LNCAP (cell line): ENCODE measurements around the gene RAI2.

Experiments
- TF ChIP-seq, protein P1 (sequence below): fragments of 450-650 bp; IDR thresholded peaks from 2 replicates; pipeline ENCODE4 v1.5.1; 2017; ENCODE audit warnings: mild to moderate bottlenecking

Gene RAI2

DNA sequence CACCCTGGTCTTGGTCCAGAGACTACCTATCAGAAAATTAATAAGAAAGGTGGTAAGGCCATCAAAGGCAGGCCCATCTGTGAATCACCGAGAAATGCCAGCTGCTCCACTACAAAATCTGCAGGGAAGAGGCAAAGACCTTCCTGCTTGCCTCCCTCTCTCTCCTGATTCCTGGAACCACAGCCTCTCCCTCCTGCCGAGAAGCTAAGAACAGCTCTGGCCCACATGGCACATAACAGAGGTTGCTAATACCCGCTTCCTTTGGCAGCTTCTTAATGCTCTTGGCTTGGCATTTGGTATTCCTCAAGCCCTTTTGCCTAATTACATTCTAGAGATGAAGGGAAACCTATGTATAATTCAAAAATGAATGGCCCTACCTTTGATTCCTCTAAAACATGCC, 32.9 kb downstream of the RAI2 start:
- TF ChIP-seq, protein P1, sequence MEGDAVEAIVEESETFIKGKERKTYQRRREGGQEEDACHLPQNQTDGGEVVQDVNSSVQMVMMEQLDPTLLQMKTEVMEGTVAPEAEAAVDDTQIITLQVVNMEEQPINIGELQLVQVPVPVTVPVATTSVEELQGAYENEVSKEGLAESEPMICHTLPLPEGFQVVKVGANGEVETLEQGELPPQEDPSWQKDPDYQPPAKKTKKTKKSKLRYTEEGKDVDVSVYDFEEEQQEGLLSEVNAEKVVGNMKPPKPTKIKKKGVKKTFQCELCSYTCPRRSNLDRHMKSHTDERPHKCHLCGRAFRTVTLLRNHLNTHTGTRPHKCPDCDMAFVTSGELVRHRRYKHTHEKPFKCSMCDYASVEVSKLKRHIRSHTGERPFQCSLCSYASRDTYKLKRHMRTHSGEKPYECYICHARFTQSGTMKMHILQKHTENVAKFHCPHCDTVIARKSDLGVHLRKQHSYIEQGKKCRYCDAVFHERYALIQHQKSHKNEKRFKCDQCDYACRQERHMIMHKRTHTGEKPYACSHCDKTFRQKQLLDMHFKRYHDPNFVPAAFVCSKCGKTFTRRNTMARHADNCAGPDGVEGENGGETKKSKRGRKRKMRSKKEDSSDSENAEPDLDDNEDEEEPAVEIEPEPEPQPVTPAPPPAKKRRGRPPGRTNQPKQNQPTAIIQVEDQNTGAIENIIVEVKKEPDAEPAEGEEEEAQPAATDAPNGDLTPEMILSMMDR: no peak

DNA sequence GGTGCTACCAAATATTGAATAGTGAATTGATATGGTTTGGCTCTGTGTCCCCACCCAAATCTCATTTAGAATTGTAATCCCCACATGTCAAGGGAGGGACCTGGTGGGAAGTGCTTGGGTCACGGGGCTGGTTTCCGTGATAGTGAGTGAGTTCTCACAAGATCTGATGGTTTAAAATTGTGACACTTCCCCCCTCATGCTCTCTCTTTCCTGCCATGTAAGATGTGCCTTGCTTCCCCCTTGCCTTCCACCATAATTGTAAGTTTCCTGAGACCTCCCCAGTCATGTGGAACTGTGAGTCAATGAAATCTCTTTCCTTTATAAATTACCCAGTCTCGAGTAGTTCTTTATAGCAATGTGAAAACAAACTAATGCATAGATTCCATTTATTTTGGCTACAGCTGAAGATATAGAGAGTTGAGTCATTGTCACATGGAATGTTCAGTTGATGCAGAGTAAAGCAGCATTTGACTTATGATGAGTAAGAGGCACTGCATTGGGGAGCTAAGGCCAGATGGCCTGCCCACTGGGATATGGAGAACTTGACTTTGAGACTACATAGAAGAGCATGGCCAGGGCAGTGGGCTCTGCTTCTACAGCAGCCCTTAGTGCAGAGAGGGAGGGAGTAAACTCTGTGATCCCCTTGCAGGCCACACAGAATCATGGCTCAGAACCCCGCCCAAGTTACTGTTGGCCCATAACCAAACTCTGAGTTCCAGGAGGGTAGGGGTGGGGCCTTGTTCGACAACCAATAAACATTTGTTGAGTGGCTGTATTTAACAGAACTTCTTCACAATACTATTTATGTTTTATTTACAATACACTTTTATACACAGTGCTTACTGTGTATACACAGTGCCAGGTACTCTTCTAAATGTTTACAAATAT, 34.2 kb downstream of the RAI2 start:
- TF ChIP-seq, protein P1: no peak

DNA sequence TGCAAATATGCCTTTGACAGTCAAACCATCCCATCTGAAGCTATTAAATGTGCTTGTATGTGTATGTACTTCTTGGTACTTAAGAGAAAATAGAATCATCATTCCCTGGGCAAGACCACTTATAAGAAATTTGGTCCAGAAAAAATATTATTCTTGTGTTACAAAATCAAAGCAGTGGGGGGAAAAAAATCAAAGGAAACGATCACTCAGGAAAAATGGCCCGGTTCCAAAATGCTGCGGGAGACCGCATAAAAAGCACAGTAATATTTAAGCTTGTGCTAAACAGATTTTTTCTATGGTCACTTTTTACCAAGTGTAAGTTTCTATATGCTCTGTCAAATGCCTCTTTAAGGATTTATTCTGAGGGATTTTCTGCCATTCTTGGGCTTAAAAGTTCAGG, 36.1 kb downstream of the RAI2 start:
- TF ChIP-seq, protein P1: no peak

DNA sequence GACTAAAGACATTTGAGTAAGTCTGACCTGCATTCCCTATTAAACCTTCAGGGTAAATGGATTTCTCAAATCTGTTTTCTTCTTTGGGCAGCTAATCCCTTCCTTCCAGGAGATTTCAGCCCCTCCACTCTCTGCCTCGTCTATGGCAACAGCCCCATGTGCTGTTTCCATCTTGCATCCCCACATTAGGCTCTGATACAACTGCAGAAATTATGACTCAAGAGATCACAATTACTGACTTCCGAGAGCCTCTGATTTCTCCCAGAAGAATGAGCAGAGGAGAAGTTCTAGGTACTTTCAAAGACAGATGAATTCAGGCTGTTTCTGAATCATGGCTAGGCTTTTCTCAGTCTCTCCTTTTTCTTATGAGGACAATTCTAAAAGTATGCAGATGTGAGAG, 38.7 kb downstream of the RAI2 start:
- TF ChIP-seq, protein P1: no peak

DNA sequence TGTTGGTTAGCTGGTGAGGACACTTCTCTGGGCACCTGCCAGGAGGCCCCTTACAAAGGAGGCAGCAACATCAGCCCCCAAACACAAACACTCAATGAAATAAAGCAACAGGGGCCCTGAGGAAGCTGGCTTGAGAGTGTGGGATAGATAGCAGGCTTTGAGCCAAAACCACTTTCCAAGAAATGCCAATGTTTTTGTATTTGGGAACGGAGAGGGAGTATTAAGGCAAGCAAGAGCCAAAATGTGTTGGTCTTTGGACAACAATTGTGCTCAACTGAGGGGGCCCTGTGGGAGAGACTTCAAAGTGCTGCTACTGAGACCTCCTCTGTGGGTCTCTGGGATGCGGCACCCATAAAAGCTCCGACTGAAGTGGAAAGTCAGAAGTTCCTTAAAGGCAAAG, 41.0 kb downstream of the RAI2 start:
- TF ChIP-seq, protein P1: no peak

DNA sequence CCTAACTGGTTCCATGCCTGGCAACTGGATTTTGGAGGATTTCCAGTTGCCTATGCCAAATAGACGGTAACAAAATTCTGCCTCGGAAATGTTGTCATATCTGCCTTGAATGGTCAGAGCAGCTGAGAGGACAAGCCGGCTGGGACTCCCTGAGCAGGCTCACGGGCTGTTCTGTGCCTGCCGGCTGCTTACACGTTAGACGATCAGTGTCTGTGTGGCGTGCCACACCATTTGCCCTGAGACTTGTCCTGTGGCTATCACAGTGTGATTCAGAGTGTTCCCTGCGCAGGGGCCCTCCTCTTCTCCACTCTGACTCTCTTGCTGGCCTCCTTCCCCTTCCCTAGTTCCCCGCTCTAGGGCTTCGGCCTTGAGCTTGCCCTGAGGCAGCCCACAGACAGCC, 42.4 kb downstream of the RAI2 start:
- TF ChIP-seq, protein P1: no peak

DNA sequence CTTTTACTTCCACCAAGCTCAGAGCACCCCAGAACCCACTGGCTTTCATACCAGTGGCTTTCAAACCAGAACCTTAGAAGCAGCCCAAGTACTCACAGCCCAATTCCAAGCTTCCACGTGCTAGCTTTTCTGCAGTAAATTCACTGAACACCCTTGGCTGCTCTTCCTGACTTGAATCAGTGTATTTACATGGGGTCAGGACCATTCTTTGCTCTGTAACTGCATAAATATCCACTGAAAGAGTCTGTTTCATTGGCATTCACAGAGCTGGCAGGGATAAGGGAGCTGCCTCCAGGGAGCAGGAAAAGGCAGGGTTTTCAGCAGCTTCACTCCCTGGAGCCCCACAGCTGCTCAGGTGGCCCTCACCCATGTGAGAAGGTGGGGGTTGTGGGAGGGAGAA, 43.8 kb downstream of the RAI2 start:
- TF ChIP-seq, protein P1: no peak

DNA sequence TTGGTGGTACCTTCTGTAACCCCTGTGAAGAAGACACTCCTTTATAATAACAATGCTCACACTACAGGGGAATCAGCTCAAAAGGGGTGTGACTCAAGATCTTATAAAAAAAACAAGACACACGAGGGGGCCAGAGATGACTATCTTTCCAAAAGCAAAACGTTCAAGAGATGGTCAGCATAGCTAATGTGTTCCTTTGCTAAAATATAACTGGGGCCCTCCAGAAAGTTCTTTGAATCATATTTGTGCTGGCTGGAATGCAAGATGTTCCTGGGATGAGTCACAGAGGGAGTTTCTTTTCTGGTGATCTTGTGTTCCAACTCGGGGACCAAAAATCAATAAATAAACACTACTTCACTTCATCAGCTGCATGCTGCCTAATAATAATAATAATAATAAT, 46.5 kb downstream of the RAI2 start:
- TF ChIP-seq, protein P1: no peak
